K562 (cell line): ENCODE results near the gene ZNF350. TPM values are rescaled to one million over a fixed set of nuclear protein-coding genes. Genes with fewer than 3 reads are reported as not detected.

Source experiments
- CAMTA2 ChIP-seq: fragments of 250-450 bp; sonication (Bioruptor Pico); conservative IDR thresholded peaks from 2 replicates; pipeline ENCODE4 v1.5.1; 2022
- CHD7 ChIP-seq: fragments of 200-600 bp; sonication (generic); IDR thresholded peaks from one replicate; pipeline ENCODE4 v1.6.1; 2012; ENCODE audit warnings: mild to moderate bottlenecking, low read depth, low read length, inconsistent platforms
- HDAC2 ChIP-seq: fragments of 450-650 bp; IDR thresholded peaks from 2 replicates; pipeline ENCODE4 v1.6.1; 2016; ENCODE audit warnings: mild to moderate bottlenecking
- NFIX ChIP-seq: fragments of 250-450 bp; sonication (Bioruptor Pico); IDR thresholded peaks from 2 replicates; pipeline ENCODE4 v1.4.0; 2020; ENCODE audit warnings: low read depth, mild to moderate bottlenecking, moderate library complexity
- PHF21A ChIP-seq: fragments of 450-650 bp; IDR thresholded peaks from 2 replicates; pipeline ENCODE4 v1.6.1; 2017; ENCODE audit warnings: low read depth, borderline replicate concordance
- PYGO2 ChIP-seq: fragments of 450-650 bp; IDR thresholded peaks from 2 replicates; pipeline ENCODE4 v1.6.1; 2016; ENCODE audit warnings: mild to moderate bottlenecking, missing genetic modification characterization, moderate library complexity, missing compliant biosample characterization
- polyA plus RNA-seq, 8 experiments: library from polyadenylated mRNA; depleted of rRNA in 4 of 8; stranded (reverse) in 5 of 8; unstranded in 3 of 8; fragments of >200 nt; fragmentation: Nextera tagmentation in 2 of 8; fragmentation: Illumina TruSeq in 1 of 8; extraction: Ambion mirVana in 2 of 8; extraction: Trizol in 1 of 8; gene quantifications; 2 replicates each; pipeline versions ENCODE4 v1.2.1 to v1.2.3, GENCODE V29; 2011 to 2014; ENCODE audit warnings: inconsistent platforms in 1 of 8, missing spikeins in 1 of 8
- total RNA-seq, 7 experiments: library from RNA; depleted of rRNA in 6 of 7; stranded (reverse); fragments of >200 nt in 6 of 7; fragmentation: Illumina TruSeq in 2 of 7; extraction: Trizol in 2 of 7; gene quantifications; 2 replicates each; pipeline versions ENCODE4 v1.2.1 to v1.2.3, GENCODE V29; 2011 to 2021; ENCODE audit warnings: low replicate concordance in 1 of 7

Gene ZNF350
- total and polyA plus RNA-seq, 9 of the 15 experiments (the other 6 are each of a cell fraction or from before 2014, with no cell fraction given), result 1.7 to 4.8 (median 2.9) TPM

GRCh38 chr19:51916167-51916566, 70.5 kb downstream of the ZNF350 start (continued):
- no peak for TF ChIP-seq CHD7
- TF ChIP-seq CAMTA2 (CRISPR knock-in tag), result no peak
- TF ChIP-seq NFIX (CRISPR knock-in tag), result no peak
- no peak for TF ChIP-seq HDAC2
- no peak for TF ChIP-seq PYGO2 (tag)
- TF ChIP-seq PHF21A, result no peak
